ENCODE results near the gene BEST1.
"Not testable (repeated sequence)": the region's sequence is repeated elsewhere in the genome, so short reads cannot be mapped to it uniquely, and the experiment has no call there.

The BEST1 gene

DNA sequence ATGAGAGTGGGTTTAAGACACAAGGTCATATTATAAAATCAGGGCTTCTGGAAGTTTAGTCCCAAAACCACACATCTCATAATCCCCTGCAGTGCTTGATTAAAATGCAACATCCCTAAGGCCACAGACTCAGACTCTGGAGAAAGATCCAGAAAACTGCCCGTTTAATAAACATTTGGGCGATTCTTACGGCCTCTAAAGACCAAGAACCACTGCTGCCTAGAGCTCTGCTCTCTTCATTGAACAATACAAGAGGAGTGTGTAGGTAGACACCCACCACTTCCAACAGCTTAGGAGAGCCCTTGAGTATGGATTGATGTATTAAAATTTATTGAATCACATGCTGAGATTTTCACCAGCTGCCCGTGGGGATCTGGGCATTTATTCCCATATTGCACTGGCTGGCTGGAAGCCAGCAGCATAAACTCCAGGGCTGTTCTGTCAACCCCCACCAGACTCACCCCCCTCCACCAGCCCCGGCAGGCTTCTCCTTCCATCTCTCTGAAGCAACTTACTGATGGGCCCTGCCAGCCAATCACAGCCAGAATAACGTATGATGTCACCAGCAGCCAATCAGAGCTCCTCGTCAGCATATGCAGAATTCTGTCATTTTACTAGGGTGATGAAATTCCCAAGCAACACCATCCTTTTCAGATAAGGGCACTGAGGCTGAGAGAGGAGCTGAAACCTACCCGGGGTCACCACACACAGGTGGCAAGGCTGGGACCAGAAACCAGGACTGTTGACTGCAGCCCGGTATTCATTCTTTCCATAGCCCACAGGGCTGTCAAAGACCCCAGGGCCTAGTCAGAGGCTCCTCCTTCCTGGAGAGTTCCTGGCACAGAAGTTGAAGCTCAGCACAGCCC is 749 bp upstream of the BEST1 start:
- peak; percentile 84 for DNase-seq

- DNase-seq = no peak
Observed at GRCh38 chr11:61951484-61952135, 1.5 kb downstream of the BEST1 start.

GRCh38 chr11:61952882-61953281 is 2.7 kb downstream of the BEST1 start:
- no peak for DNase-seq

- not testable (repeated sequence) for DNase-seq
Observed at GRCh38 chr11:61953632-61954031, 3.5 kb downstream of the BEST1 start.

DNA sequence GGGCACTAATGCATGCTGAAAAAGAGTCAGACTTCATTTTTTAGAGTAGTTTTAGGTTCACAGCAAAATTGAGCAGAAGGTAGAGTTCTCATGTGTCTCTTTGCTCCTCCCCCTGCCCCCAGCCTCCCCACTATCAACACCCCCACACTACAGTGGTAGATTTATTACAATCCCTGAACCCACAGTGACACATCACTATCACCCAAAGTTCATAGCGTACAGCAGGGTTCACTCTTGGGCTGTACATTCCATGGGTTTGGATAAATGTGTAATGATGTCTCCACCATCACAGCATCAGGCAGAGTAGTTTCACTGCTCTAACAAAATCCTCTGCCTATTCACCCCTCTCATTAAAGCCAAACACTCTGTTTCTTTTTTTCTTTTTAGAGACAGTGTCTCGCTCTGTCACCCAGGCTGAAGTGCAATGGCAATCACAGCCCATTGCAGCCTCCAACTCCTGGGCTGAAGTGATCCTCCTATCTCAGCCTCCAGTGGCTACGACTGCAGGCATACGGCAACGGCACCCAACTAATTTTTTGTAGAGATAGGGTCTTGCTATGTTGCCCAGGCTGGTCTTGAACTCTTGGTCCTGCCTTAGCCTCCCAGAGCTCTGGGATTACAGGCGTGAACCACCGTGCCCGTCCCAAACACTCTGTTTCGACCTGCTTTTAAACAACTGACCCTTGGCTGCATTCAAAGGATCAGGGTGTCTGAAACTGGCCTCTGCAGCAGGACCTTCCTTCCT is 4.1 kb downstream of the BEST1 start:
- no peak for DNase-seq

DNA sequence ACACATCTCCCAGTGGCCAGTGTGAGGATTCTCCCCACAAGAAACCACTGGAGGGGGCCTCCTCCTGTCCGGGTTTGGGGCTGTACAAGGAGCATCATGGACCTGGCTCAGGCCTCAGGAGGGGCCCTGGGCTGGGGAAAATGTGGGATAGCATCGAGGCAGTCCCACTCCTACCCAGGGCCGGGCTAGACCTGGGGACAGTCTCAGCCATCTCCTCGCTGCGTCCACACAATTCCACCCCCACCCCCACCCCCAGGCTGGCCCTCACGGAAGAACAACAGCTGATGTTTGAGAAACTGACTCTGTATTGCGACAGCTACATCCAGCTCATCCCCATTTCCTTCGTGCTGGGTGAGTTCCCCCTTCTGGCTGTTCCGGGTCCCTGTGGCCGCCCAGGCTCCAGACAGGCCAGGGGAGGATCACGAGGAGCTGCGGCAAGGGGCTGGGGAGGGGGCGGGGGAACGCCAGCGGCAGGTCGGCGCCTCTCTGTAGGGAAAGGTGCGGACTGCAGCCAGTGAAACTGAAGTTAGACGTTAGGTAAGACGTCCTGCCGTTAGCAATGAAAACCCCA is 4.8 kb downstream of the BEST1 start:
- peak; percentile 92 for DNase-seq

GRCh38 chr11:61955422-61956135 is 5.4 kb downstream of the BEST1 start:
- peak; percentile 62 for DNase-seq

- no peak for DNase-seq
Observed at GRCh38 chr11:61956191-61957020, 6.3 kb downstream of the BEST1 start.

DNA sequence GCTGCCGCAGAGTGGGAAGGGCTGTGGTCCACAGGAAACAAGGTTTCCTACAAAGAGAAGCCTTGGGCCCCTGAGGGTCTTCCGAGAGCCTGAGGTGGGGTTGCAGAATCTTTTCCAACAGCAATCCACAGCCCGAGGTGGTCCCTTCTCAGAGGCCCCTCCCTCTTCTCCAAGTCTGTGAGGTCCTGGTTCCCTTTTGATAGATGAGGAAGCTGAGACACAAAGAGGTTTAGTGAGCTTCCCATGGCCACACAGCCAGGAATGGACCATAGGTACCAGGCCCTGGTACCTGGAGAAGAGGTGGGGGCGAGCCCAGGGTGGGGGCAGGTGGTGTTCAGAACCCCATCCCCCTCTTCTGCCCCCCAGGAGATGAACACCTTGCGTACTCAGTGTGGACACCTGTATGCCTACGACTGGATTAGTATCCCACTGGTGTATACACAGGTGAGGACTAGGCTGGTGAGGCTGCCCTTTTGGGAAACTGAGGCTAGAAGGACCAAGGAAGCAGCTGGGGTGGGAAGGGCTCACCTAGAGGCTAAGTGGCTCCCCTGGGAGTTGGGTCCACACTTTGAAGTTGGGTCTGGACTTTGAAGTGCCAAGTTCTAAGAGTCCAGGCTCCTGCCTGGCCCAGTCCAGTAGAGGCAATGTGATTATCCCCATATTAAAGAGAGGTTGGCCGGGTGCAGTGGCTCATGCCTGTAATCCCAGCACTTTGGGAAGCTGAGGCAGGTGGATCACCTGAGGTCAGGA is 7.0 kb downstream of the BEST1 start:
- no peak for DNase-seq

- DNase-seq = no peak
Observed at GRCh38 chr11:61958590-61958989, 8.4 kb downstream of the BEST1 start.

DNA sequence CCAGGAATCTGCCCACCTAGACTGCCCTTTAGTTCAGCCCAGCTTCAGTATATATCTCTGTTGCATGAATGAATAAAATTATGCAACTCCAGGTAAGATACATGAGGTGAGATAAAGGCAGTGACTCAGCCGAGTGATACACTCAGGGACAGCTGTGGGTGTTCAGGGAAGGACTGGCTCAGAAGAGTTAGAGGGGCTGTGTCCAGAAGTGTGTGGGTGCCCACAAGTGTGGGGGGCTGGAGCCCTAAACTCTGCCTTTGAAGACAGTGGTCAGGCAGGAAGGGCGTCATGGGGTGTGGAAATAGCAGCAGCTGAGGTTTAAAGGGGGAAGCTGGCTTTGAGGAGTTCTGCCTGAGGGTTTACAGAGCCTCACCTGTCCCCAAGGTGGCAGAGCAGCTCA is 9.0 kb downstream of the BEST1 start:
- DNase-seq = no peak

DNA sequence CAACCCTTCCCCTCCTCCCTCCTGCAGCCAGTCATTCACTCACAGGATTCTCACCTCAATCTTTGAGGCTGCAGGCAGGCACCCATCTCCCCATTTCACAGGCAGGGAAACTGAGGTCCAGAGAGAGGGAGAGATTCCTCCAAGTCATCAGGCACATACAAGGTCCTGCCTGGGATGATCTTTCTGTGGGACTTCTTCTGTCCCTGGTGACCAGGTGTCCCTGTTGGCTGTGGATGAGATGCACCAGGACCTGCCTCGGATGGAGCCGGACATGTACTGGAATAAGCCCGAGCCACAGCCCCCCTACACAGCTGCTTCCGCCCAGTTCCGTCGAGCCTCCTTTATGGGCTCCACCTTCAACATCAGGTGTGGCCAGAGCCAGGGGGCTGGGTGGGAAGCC is 9.5 kb downstream of the BEST1 start:
- no peak for DNase-seq

- no peak for DNase-seq
Observed at GRCh38 chr11:61960532-61960931, 10.4 kb downstream of the BEST1 start.

- peak; percentile 62 for DNase-seq
Observed at GRCh38 chr11:61961570-61962212, 11.5 kb downstream of the BEST1 start.

DNA sequence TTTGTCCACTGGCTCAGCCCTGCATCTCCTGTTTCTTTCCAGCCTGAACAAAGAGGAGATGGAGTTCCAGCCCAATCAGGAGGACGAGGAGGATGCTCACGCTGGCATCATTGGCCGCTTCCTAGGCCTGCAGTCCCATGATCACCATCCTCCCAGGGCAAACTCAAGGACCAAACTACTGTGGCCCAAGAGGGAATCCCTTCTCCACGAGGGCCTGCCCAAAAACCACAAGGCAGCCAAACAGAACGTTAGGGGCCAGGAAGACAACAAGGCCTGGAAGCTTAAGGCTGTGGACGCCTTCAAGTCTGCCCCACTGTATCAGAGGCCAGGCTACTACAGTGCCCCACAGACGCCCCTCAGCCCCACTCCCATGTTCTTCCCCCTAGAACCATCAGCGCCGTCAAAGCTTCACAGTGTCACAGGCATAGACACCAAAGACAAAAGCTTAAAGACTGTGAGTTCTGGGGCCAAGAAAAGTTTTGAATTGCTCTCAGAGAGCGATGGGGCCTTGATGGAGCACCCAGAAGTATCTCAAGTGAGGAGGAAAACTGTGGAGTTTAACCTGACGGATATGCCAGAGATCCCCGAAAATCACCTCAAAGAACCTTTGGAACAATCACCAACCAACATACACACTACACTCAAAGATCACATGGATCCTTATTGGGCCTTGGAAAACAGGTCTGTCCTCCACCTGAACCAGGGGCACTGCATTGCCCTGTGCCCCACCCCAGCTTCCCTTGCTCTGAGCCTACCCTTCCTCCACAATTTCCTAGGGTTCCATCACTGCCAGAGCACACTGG is 12.3 kb downstream of the BEST1 start:
- DNase-seq = no peak

DNA sequence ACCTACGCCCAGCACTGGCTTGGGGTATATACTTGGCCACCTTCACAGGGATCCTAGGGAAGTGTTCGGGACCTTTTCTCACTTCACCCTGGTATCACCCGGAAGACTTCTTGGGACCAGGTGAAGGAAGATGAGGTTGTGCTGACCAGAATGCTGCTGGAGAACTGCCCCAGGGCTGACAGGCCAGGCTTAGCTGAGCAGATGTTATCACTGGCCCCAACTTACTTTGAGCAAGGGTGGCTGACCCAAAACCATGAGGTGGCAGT is 12.8 kb downstream of the BEST1 start:
- peak; percentile 78 for DNase-seq

DNA sequence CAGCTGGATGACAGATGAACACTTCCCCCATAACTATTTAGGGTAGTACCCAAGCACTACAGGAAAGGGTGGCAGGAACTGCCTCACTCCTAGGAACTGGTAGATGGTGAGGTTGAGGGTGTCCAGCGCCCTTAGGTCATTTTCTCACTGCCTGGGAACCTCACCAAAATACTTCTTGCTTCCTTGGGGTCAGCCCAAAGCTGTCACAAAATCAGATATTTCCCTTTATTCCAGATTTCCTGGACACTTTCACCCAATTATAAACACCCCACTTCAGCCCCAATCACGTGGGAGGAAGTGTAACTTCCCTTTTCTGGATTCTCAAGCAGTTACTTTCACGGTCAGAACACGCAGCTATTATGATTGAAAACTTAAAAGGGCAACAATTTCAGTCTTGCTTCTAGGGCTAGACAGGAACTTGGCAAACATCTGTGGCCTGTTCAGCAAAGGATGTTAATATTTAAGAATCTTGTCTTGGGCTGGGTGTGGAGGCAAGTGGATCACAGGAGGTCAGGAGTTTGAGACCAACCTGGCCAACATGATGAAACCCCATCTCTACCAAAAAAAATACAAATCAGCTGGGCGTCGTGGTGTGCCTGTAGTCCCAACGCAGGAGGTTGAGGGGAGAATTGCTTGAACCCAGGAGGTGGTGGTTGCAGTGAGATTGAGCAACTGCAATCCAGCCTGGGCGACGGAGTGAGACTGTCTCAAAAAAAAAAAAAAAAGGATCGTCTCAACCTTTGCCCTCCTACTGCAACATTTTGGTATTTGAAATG is 13.3 kb downstream of the BEST1 start:
- no peak for DNase-seq

GRCh38 chr11:61964058-61964665 is 14.0 kb downstream of the BEST1 start:
- no peak for DNase-seq

Measured in islet precursor cell (in vitro differentiated cells).